Measurements from ENCODE around the gene NTRK3.

DNA sequence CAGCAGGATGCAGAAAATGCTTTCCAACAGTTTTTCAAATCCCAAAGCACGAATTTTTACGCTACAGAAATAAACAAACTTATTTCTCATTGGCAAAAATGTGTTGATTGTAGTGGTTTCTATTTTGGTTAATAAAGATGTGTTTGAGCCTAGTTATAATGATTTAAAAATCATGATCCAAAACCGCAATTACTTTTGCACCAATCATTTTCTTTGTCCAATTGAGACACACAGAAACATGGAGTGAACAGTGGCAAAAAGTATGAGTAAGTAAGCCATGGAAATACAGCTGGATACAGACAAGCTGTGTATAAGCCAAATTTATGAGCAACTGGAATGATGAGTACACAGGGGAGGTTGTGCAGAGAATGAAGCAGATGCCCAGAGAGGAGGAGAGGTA, 427.9 kb downstream of the NTRK3 start:
- TF ChIP-seq TOX (CRISPR knock-in tag; IDR thresholded peaks at IDR 0.05; ENCODE audit: borderline replicate concordance): no peak
- TF ChIP-seq OSR1 (CRISPR knock-in tag; IDR thresholded peaks at IDR 0.05): no peak
- TF ChIP-seq CSDC2 (CRISPR knock-in tag; IDR thresholded peaks at IDR 0.05): no peak
- TF ChIP-seq CREB5 (CRISPR knock-in tag; IDR thresholded peaks at IDR 0.05; ENCODE audit: low read depth): no peak
- no peak for TF ChIP-seq ZC3H10 (CRISPR knock-in tag; IDR thresholded peaks at IDR 0.05)
- TF ChIP-seq, protein P1, sequence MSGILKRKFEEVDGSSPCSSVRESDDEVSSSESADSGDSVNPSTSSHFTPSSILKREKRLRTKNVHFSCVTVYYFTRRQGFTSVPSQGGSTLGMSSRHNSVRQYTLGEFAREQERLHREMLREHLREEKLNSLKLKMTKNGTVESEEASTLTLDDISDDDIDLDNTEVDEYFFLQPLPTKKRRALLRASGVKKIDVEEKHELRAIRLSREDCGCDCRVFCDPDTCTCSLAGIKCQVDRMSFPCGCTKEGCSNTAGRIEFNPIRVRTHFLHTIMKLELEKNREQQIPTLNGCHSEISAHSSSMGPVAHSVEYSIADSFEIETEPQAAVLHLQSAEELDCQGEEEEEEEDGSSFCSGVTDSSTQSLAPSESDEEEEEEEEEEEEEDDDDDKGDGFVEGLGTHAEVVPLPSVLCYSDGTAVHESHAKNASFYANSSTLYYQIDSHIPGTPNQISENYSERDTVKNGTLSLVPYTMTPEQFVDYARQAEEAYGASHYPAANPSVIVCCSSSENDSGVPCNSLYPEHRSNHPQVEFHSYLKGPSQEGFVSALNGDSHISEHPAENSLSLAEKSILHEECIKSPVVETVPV (CRISPR knock-in tag; IDR thresholded peaks at IDR 0.05): no peak
- TF ChIP-seq TCF4 (CRISPR knock-in tag; IDR thresholded peaks at IDR 0.05; ENCODE audit: borderline replicate concordance): no peak
- TF ChIP-seq ISL1 (CRISPR knock-in tag; IDR thresholded peaks at IDR 0.05): no peak
- no peak for TF ChIP-seq BACH2 (CRISPR knock-in tag; IDR thresholded peaks at IDR 0.05; ENCODE audit: borderline replicate concordance)
- TF ChIP-seq ZFP3 (CRISPR knock-in tag; IDR thresholded peaks at IDR 0.05): no peak
- TF ChIP-seq GLIS3 (CRISPR knock-in tag; IDR thresholded peaks at IDR 0.05): no peak
- no peak for TF ChIP-seq PPARA (CRISPR knock-in tag; IDR thresholded peaks at IDR 0.05; ENCODE audit: borderline replicate concordance)
- no peak for TF ChIP-seq ZFP30 (CRISPR knock-in tag; IDR thresholded peaks at IDR 0.05)
- no peak for TF ChIP-seq ARNTL (CRISPR knock-in tag; IDR thresholded peaks at IDR 0.05; ENCODE audit: borderline replicate concordance, low read depth)

All from SK-N-SH treated with all-trans-retinoic acid at 6 μM for 48 hours (cell line).